DLD1 (cell line): ENCODE data around the gene OPALIN.
"Not testable (repeated sequence)": the region's sequence is repeated elsewhere in the genome, so short reads cannot be mapped to it uniquely, and the experiment has no call there.

Source experiments
- in situ Hi-C: cut with HindIII; loops from 2 replicates; pipeline ENCODE4 v1.10.0; 2017; ENCODE audit warnings: low sequenced_read_pairs

The OPALIN gene

GRCh38 chr10:96339956-96340904 lies 18.6 kb downstream of the OPALIN start:
- in situ Hi-C loops = no loop called here

- in situ Hi-C loops = no loop called here
Measured at GRCh38 chr10:96339383-96339782, 19.4 kb downstream of the OPALIN start.

GRCh38 chr10:96338279-96338925 lies 20.4 kb downstream of the OPALIN start:
- in situ Hi-C loops = no loop called here

GRCh38 chr10:96337106-96337505 lies 21.7 kb downstream of the OPALIN start:
- in situ Hi-C loops = no loop called here

GRCh38 chr10:96334616-96335526 lies 23.9 kb downstream of the OPALIN start:
- in situ Hi-C loops = no loop called here

GRCh38 chr10:96333101-96333500 lies 25.7 kb downstream of the OPALIN start:
- in situ Hi-C loops = no loop called here

GRCh38 chr10:96327462-96327861 lies 31.3 kb downstream of the OPALIN start:
- in situ Hi-C loops = no loop called here

- in situ Hi-C loops = no loop called here
Measured at GRCh38 chr10:96325719-96326373, 33.0 kb downstream of the OPALIN start.

GRCh38 chr10:96324447-96324846 lies 34.4 kb downstream of the OPALIN start:
- in situ Hi-C loops = no loop called here

GRCh38 chr10:96322275-96322674 lies 36.5 kb downstream of the OPALIN start:
- in situ Hi-C loops = no loop called here

GRCh38 chr10:96321822-96322221 lies 37.0 kb downstream of the OPALIN start:
- in situ Hi-C loops = no loop called here

GRCh38 chr10:96319754-96320474 lies 38.9 kb downstream of the OPALIN start:
- in situ Hi-C loops = no loop called here

- in situ Hi-C loops = no loop called here
Measured at GRCh38 chr10:96317067-96317833, 41.6 kb downstream of the OPALIN start.

GRCh38 chr10:96313344-96313743 lies 45.5 kb downstream of the OPALIN start:
- in situ Hi-C loops = no loop called here

GRCh38 chr10:96311180-96311715 lies 47.6 kb downstream of the OPALIN start:
- in situ Hi-C loops = no loop called here

- in situ Hi-C loops = no loop called here
Measured at GRCh38 chr10:96310321-96310669, 48.5 kb downstream of the OPALIN start.

GRCh38 chr10:96309628-96310320 lies 49.0 kb downstream of the OPALIN start:
- in situ Hi-C loops = no loop called here

- in situ Hi-C loops = not testable (repeated sequence)
Measured at GRCh38 chr10:96308854-96309253, 49.9 kb downstream of the OPALIN start.
